IgD-negative memory B cell (primary cell): ENCODE measurements around the gene VAMP7. TPM values are rescaled to one million over a fixed set of nuclear protein-coding genes. Genes with fewer than 3 reads are reported as not detected.
A peak's percentile ranks its signal among the peaks of the same experiment; 100 is the strongest.
"Not testable (repeated sequence)": the region's sequence is repeated elsewhere in the genome, so short reads cannot be mapped to it uniquely, and the experiment has no call there.

Source experiments
- H3K27ac Mint-ChIP-seq, 3 donors: one replicate each; pipeline ENCODE4 v1.8.0; 2020 to 2022; ENCODE audit warnings: mild to moderate bottlenecking in 3 of 3, mixed read lengths in 3 of 3, moderate library complexity in 1 of 3
- H3K27me3 Mint-ChIP-seq: one replicate; pipeline ENCODE4 v1.8.0; 2021; ENCODE audit warnings: mixed read lengths
- H3K36me3 Mint-ChIP-seq: one replicate; pipeline ENCODE4 v1.8.0; 2020; ENCODE audit warnings: mild to moderate bottlenecking, mixed read lengths
- H3K4me1 Mint-ChIP-seq, 3 donors: one replicate each; pipeline ENCODE4 v1.8.0; 2020 to 2022; ENCODE audit warnings: mixed read lengths in 3 of 3, mild to moderate bottlenecking in 1 of 3
- H3K4me3 Mint-ChIP-seq, 4 donors: one replicate each; pipeline ENCODE4 v1.8.0; 2020 to 2022; ENCODE audit warnings: mild to moderate bottlenecking in 4 of 4, mixed read lengths in 4 of 4, moderate library complexity in 3 of 4
- H3K9me3 Mint-ChIP-seq, 3 donors: one replicate each; pipeline ENCODE4 v1.8.0; 2020 to 2021; ENCODE audit warnings: mixed read lengths in 3 of 3, mild to moderate bottlenecking in 1 of 3
- polyA plus RNA-seq: library from polyadenylated mRNA; unstranded; fragments of 300-500 nt; fragmentation: Illumina TruSeq; gene quantifications from one replicate; pipeline ENCODE4 v1.2.3, GENCODE V29; 2021

VAMP7 gene
- polyA plus RNA-seq, 1 donor from 2014 or later = 38.6 TPM

DNA sequence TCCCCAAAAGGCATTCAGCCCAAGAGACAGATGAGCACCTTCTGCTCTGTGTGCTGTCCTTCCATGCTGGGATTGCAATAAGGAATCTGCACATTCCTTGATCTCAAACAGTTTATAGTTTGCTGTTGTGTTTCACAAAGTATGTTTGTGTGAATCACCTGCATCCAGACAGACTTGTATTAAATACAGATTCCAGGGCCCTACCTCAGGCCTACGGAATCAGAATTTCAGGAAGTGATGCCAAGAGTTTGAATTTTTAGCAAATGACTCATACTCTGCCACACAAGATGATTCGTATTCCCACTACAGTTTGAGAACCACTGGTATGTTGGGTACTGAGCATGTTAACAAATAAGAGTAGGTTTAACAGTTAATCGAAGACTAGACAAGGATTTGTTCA is 7.0 kb downstream of the VAMP7 start:
- peaks cover 2 to 16% (median 11%) of the 10 kb centered on the region in 3 donors for H3K4me1 Mint-ChIP-seq
- H3K36me3 Mint-ChIP-seq = peaks cover 2% of the 10 kb centered on the region
- no peak overlapping the region for H3K4me3 Mint-ChIP-seq
- H3K9me3 Mint-ChIP-seq = peaks cover 0 to 3% (median 0%) of the 10 kb centered on the region in 3 donors
- H3K27ac Mint-ChIP-seq = no peak overlapping the region
- H3K27me3 Mint-ChIP-seq = no peaks in the 10 kb centered on the region

DNA sequence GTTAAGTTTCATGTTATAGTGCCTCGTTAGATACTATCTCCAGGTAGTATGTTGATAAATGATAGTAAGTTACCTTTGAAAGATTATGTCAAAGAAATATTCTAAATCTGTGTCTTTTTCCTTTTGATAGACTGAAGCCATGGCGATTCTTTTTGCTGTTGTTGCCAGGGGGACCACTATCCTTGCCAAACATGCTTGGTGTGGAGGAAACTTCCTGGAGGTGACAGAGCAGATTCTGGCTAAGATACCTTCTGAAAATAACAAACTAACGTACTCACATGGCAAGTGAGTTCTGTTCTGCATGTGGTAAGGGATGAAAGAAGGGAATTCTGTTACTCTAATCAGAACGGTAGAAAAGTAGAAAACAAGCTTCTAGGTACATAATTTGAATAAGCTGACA is 8.2 kb downstream of the VAMP7 start:
- Mint-ChIP-seq H3K36me3 (peaks cover 4% of the 10 kb centered on the region), H3K4me3 (no peak overlapping the region), H3K4me1 (peaks cover 2 to 18% (median 11%) of the 10 kb centered on the region in 3 donors), H3K27me3 (no peaks in the 10 kb centered on the region), H3K9me3 (peaks cover 0 to 3% (median 0%) of the 10 kb centered on the region in 3 donors), H3K27ac (no peak overlapping the region)

- H3K27ac Mint-ChIP-seq = peak overlapping the region in 1 of 3 donors; percentile 8
- no peaks in the 10 kb centered on the region for H3K27me3 Mint-ChIP-seq
- peaks cover 0 to 13% (median 11%) of the 10 kb centered on the region in 3 donors for H3K4me1 Mint-ChIP-seq
- peaks cover 0 to 3% (median 0%) of the 10 kb centered on the region in 3 donors for H3K9me3 Mint-ChIP-seq
- no peak overlapping the region for H3K4me3 Mint-ChIP-seq
- peaks cover 2% of the 10 kb centered on the region for H3K36me3 Mint-ChIP-seq
These were observed 10.5 kb downstream of the VAMP7 start for GRCh38 chrX:155891446-155892210.

DNA sequence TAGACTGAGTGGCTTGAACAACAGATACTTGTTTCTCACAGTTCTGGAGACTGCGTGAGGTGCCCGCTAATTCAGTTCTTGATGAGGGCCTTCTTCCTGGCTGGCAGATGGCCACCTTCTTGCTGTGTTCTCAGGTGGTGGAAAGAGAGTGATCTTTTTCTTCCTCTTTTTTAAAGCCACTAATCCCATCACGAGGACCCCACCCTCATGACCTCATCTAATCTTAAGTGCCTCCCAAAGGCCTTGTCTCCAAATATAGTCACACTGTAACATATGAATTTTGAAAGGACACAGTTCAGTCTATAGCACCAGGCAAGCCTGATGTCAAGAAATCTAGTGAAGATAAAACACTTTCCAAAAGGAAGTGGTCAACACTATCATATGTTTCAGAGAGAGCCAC is 12.4 kb downstream of the VAMP7 start:
- Mint-ChIP-seq H3K27me3 (no peaks in the 10 kb centered on the region), H3K4me1 (peaks cover 0 to 6% (median 6%) of the 10 kb centered on the region in 3 donors), H3K9me3 (peaks cover 0 to 3% (median 0%) of the 10 kb centered on the region in 3 donors), H3K27ac (no peak overlapping the region), H3K4me3 (no peak overlapping the region), H3K36me3 (peaks cover 2% of the 10 kb centered on the region)

GRCh38 chrX:155896512-155896911 is 15.4 kb downstream of the VAMP7 start:
- H3K9me3 Mint-ChIP-seq = peaks cover 0 to 5% (median 0%) of the 10 kb centered on the region in 3 donors
- H3K27ac Mint-ChIP-seq = no peak overlapping the region
- H3K36me3 Mint-ChIP-seq = peaks cover 2% of the 10 kb centered on the region
- H3K4me3 Mint-ChIP-seq = no peak overlapping the region
- peaks cover 0 to 6% (median 4%) of the 10 kb centered on the region in 3 donors for H3K4me1 Mint-ChIP-seq
- no peaks in the 10 kb centered on the region for H3K27me3 Mint-ChIP-seq

DNA sequence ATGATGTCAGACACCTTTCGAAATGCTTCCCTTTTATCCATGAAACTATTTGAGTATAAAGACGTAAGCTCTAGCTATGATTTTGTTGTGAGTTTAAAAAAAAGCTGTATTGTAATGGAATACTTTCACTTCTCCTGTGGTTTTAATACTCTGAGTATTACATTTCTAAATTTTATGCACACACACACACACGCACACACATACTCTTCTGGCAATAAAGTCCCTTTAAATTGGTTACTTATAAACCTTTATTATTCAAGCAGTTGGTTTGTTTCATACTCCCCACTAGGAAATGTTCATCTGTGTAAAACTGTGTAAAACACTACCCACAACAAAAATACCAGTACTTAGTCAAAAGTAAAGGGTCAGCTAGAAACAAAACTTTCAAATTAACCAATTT is 18.2 kb downstream of the VAMP7 start:
- Mint-ChIP-seq H3K4me1 (no peaks in the 10 kb centered on the region), H3K36me3 (peaks cover 1% of the 10 kb centered on the region), H3K9me3 (peaks cover 0 to 1% (median 0%) of the 10 kb centered on the region in 3 donors), H3K4me3 (no peak overlapping the region), H3K27ac (no peak overlapping the region), H3K27me3 (no peaks in the 10 kb centered on the region)

DNA sequence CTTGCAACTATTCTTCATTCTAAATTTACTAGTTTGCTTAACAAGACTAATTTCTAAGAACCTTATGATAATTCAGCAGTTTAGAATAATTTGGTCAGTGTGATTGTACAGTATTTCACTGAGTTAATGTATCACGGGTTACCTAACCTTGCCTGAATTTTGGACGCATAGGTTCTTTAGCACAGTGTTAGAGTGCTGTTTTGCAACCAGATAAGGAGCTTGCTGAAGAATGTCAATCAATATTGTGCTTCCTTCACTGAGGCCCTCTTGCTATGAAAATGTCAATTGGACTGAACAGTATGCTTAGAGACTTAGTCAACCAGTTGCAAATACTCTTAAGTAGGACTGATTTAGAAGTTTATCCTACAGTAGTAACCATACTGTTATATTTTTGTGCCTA is 19.6 kb downstream of the VAMP7 start:
- H3K4me1 Mint-ChIP-seq = no peaks in the 10 kb centered on the region
- H3K27me3 Mint-ChIP-seq = no peaks in the 10 kb centered on the region
- no peak overlapping the region for H3K27ac Mint-ChIP-seq
- H3K4me3 Mint-ChIP-seq = no peak overlapping the region
- peaks cover 0 to 1% (median 0%) of the 10 kb centered on the region in 3 donors for H3K9me3 Mint-ChIP-seq
- H3K36me3 Mint-ChIP-seq = peaks cover 1% of the 10 kb centered on the region

DNA sequence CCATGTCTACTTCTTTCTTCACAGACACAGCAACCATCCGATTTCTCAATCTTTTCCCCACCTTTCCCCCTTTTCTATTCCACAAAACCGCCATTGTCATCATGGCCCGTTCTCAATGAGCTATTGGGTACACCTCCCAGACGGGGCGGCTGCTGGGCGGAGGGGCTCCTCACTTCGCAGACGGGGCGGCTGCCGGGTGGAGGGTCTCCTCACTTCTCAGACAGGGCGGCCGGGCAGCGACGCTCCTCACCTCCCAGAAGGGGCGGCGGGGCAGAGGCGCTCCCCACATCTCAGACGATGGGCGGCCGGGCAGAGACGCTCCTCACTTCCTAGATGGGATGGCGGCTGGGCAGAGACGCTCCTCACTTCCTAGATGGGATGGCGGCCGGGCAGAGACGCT is 26.5 kb downstream of the VAMP7 start:
- H3K9me3 Mint-ChIP-seq, H3K27me3 Mint-ChIP-seq, H3K4me1 Mint-ChIP-seq, H3K27ac Mint-ChIP-seq, H3K4me3 Mint-ChIP-seq, H3K36me3 Mint-ChIP-seq: not testable (repeated sequence)

- no peaks in the 10 kb centered on the region for H3K27me3 Mint-ChIP-seq
- peaks cover under 1 to 9% (median 4%) of the 10 kb centered on the region in 3 donors for H3K9me3 Mint-ChIP-seq
- peaks cover 6% of the 10 kb centered on the region for H3K36me3 Mint-ChIP-seq
- H3K27ac Mint-ChIP-seq = no peak overlapping the region
- H3K4me1 Mint-ChIP-seq = peaks cover 2 to 4% (median 3%) of the 10 kb centered on the region in 3 donors
- H3K4me3 Mint-ChIP-seq = no peak overlapping the region
These were observed 42.1 kb downstream of the VAMP7 start for GRCh38 chrX:155923200-155923599.

- peak overlapping the region in 1 of 3 donors; percentile 13 for H3K27ac Mint-ChIP-seq
- peaks cover 3 to 17% (median 11%) of the 10 kb centered on the region in 3 donors for H3K9me3 Mint-ChIP-seq
- not testable (repeated sequence) for H3K27me3 Mint-ChIP-seq, H3K4me1 Mint-ChIP-seq
- H3K4me3 Mint-ChIP-seq = peak overlapping the region in 1 of 4 donors; percentile 49
- H3K36me3 Mint-ChIP-seq = peaks cover 12% of the 10 kb centered on the region
These were observed 49.9 kb downstream of the VAMP7 start for GRCh38 chrX:155930852-155931618.

- Mint-ChIP-seq H3K27me3 (no peaks in the 10 kb centered on the region), H3K9me3 (peaks cover 0 to 2% (median 0%) of the 10 kb centered on the region in 3 donors), H3K36me3 (peaks cover 4% of the 10 kb centered on the region)
These were observed 57.0 kb downstream of the VAMP7 start for GRCh38 chrX:155938132-155938531.

DNA sequence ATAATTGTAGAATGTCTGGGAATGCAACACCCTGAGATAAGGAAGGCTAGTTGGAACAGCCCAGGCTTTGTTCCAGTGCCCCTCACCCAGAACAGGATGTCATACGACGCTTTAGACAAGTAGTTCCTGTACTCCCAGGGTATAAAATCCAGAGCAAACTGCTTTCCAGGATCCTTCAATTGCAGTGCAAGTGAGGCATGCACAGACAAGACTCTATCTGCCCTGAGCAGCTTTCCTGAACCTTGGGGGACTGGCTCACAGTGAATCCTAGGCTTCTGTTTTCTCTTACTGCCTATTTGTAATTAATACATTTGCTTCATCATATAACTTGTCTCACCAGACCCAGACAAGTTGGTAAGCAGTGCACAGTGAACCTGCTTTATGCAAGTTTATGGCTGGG is 68.0 kb downstream of the VAMP7 start:
- H3K4me3 Mint-ChIP-seq = no peak overlapping the region
- no peaks in the 10 kb centered on the region for H3K4me1 Mint-ChIP-seq
- H3K9me3 Mint-ChIP-seq = no peaks in the 10 kb centered on the region
- H3K27me3 Mint-ChIP-seq = no peaks in the 10 kb centered on the region
- H3K27ac Mint-ChIP-seq = no peak overlapping the region
- H3K36me3 Mint-ChIP-seq = peaks cover 7% of the 10 kb centered on the region

More at GRCh38 chrX:155938132-155938531, 57.0 kb downstream of the VAMP7 start:
- H3K4me3 Mint-ChIP-seq = no peak overlapping the region
- H3K4me1 Mint-ChIP-seq = no peaks in the 10 kb centered on the region
- H3K27ac Mint-ChIP-seq = no peak overlapping the region

GRCh38 chrX:155951237-155951789 is 70.2 kb downstream of the VAMP7 start:
- Mint-ChIP-seq H3K27ac (no peak overlapping the region), H3K27me3 (no peaks in the 10 kb centered on the region), H3K36me3 (peaks cover under 1% of the 10 kb centered on the region), H3K9me3 (no peaks in the 10 kb centered on the region), H3K4me3 (no peak overlapping the region), H3K4me1 (no peaks in the 10 kb centered on the region)

GRCh38 chrX:155953055-155953454 is 71.9 kb downstream of the VAMP7 start:
- no peaks in the 10 kb centered on the region for H3K36me3 Mint-ChIP-seq
- H3K27me3 Mint-ChIP-seq = no peaks in the 10 kb centered on the region
- H3K4me1 Mint-ChIP-seq = no peaks in the 10 kb centered on the region
- no peaks in the 10 kb centered on the region for H3K9me3 Mint-ChIP-seq
- no peak overlapping the region for H3K4me3 Mint-ChIP-seq
- no peak overlapping the region for H3K27ac Mint-ChIP-seq

- Mint-ChIP-seq H3K9me3 (no peaks in the 10 kb centered on the region), H3K36me3 (no peaks in the 10 kb centered on the region), H3K27ac (no peak overlapping the region), H3K4me3 (no peak overlapping the region), H3K4me1 (no peaks in the 10 kb centered on the region), H3K27me3 (no peaks in the 10 kb centered on the region)
These were observed 73.6 kb downstream of the VAMP7 start for GRCh38 chrX:155954793-155955192.
